ENCODE results near the gene OR8G5.
"Not testable (repeated sequence)": the region's sequence is repeated elsewhere in the genome, so short reads cannot be mapped to it uniquely, and the experiment has no call there.

OR8G5 gene

DNA sequence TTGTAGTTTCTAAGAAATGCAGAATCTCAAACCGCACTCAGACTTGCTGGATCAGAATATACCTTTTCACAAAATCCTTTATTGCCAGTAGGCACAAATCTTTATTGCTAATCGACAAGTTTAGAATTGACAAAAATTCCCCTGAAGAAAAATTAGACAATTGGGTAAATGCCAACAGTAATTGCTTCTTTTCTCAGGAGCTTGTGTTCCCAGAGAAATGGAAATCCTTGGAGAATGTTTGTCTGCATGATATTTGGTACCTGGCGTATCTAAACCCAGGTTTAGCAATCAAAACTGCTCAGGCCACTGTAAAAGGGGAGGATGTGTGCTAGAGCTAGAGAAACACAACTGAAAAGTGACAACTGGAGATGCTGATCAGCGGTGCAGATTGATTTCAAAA, at the start of gene OR8G5:
Gene OR8G5, plus strand, starts transcription at position 301 of the 400 bp plus-strand sequence. CDS start 8,556 bp downstream, outside the sequence.
- no peak for DNase-seq

DNA sequence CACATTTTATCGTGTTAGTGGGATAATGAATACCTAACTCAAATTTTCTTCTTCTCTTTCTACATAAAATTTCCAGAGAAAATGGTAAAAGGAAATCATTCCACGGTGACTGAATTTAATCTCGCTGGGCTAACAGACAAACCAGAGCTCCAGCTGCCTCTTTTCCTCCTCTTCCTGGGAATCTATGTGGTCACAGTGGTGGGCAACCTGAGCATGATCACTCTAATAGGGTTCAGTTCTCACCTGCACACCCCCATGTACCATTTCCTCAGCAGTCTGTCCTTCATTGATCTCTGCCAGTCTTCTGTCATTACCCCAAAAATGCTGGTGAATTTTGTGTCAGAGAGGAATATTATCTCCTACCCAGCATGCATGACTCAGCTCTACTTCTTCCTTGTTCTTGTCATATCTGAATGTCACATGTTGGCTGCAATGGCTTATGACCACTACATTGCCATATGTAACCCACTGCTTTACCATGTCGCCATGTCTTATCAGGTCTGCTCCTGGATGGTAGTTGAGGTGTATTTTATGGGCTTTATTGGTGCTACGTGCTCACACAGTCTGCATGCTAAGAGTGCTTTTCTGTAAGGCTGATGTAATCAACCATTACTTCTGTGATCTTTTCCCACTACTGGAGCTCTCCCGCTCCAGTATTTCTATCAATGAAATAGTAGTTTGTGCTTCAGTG, 48.9 kb upstream of the OR8G5 start:
- DNase-seq: no peak

DNA sequence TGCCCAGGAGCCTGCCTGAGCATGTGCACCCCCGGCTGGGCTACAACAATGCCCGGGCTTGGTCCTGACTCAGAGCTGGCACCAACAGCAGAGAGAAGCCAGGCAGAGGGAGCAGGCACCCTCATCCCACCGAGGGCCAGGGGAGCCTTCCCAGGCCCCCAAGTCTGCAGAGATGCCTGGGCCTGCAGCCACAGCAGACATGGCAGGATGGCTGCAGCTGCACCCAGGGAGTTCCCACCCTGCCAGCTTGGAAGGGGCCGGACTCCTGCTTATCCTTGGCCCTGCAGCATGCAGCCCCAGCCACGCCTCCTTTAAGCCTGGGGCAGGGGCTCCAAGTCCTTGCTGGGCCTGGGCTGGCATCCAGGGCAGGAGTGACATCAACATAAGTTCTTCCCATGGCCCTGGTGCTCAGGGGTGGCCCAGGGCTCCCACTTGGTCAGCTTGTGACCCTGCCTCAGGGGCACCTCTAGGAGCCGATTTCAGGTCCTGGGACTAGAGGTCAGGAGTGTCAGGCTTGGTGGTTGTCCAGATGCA, 46.3 kb upstream of the OR8G5 start:
- no peak for DNase-seq

DNA sequence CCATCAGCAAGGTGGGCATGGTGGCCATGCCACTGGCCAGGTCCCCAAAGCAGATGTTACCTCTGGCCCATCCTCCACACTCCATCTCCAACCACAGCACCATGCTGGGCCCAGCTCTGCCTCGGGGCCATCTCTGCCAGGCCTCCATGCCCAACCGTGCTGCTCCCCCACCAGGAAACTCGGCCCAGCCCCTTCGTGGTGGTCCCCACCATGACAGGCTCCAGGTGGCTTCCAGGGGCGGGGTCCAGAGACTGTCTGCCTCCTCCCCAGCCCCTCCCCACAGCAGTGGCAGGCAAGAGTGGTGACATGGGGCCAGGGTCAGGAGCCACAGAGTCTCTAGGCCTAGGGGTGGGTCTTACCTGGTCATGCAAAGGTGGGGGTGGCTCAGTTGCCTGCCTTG, 45.8 kb upstream of the OR8G5 start:
- DNase-seq: no peak

GRCh38 chr11:124211321-124211720, 44.9 kb upstream of the OR8G5 start:
- DNase-seq: no peak

DNA sequence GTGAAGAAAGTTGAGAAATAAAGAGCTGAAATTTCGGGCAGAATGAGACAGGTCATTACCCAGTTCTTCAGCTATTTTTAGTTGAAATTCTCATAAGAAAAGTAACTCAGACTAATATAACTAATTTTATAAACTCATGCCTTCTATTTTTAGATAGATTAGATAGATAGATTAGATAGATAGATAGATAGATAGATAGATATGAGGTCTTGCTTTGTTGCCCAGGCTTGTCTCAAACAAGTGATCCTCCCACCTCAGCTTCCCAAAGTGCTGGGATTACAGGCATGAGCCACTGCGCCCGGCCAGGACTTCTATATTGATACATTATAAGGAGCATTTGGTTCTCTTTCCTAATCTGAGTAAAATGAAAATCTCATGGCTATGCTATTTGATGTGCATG, 42.1 kb upstream of the OR8G5 start:
- DNase-seq: no peak

- DNase-seq: no peak
Observed at GRCh38 chr11:124219126-124219525, 37.0 kb upstream of the OR8G5 start.

- no peak for DNase-seq
Observed at GRCh38 chr11:124222407-124222806, 33.8 kb upstream of the OR8G5 start.

DNA sequence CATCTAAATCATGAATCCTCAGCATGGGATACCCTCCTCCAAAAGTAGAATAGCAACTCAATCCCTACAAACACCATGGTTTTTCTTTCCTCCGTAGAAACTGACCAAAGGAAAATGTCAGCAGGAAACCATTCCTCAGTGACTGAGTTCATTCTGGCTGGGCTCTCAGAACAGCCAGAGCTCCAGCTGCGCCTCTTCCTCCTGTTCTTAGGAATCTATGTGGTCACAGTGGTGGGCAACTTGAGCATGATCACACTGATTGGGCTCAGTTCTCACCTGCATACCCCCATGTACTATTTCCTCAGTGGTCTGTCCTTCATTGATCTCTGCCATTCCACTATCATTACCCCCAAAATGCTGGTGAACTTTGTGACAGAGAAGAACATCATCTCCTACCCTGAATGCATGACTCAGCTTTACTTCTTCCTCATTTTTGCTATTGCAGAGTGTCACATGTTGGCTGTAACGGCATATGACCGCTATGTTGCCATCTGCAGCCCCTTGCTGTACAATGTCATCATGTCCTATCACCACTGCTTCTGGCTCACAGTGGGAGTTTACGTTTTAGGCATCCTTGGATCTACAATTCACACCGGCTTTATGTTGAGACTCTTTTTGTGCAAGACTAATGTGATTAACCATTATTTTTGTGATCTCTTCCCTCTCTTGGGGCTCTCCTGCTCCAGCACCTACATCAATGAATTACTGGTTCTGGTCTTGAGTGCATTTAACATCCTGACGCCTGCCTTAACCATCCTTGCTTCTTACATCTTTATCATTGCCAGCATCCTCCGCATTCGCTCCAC, 31.4 kb upstream of the OR8G5 start:
- not testable (repeated sequence) for DNase-seq

DNA sequence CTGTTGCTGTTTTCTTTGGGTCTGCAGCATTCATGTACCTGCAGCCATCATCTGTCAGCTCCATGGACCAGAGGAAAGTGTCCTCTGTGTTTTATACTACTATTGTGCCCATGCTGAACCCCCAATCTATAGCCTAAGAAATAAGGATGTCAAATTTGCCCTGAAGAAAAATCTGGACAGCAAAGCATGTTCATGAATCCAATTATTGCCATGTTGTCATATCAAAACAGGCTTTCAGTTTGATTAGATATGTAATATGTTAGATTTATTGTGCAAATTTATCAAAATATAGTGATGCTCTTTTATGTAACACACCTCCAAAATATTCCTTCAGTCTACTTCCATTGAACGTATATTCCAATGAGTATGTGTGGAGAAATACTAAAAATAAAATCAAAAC, 30.7 kb upstream of the OR8G5 start:
- no peak for DNase-seq

DNA sequence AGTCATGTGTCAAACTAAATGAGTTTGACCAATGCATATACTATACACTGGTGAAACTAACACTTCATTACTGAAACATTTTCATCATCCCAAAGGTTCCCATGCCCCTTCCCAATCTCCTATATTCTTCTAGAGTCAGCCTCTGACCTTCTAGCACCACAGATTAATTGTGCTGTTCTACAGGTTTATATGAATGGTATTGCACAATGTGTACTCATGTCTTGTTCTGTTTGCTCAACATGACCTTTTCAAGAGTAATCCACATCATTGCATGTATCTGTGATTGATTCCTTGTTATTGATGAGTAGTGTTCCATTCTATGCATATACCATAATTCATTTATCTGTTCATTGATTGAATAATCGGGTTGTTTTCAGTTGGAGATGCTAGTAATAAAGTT, 22.8 kb upstream of the OR8G5 start:
- no peak for DNase-seq

GRCh38 chr11:124238512-124238911, 17.7 kb upstream of the OR8G5 start:
- DNase-seq: no peak

- no peak for DNase-seq
Observed at GRCh38 chr11:124240621-124241397, 15.4 kb upstream of the OR8G5 start, which contains the start of gene OR8G1. Gene OR8G1, plus strand, starts transcription at chr11:124241095. Its CDS starts 8,581 bp downstream, at chr11:124249676.

DNA sequence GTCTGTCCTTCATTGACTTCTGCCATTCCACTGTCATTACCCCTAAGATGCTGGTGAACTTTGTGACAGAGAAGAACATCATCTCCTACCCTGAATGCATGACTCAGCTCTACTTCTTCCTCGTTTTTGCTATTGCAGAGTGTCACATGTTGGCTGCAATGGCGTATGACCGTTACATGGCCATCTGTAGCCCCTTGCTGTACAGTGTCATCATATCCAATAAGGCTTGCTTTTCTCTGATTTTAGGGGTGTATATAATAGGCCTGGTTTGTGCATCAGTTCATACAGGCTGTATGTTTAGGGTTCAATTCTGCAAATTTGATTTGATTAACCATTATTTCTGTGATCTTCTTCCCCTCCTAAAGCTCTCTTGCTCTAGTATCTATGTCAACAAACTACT, 6.3 kb upstream of the OR8G5 start:
- DNase-seq: not testable (repeated sequence)

GRCh38 chr11:124265041-124265440, 8.9 kb downstream of the OR8G5 start:
- DNase-seq: not testable (repeated sequence)

- not testable (repeated sequence) for DNase-seq
Observed at GRCh38 chr11:124270886-124271285, 14.7 kb downstream of the OR8G5 start.

- DNase-seq: no peak
Observed at GRCh38 chr11:124274000-124274399, 17.8 kb downstream of the OR8G5 start.

GRCh38 chr11:124276081-124276480, 19.9 kb downstream of the OR8G5 start:
- no peak for DNase-seq

DNA sequence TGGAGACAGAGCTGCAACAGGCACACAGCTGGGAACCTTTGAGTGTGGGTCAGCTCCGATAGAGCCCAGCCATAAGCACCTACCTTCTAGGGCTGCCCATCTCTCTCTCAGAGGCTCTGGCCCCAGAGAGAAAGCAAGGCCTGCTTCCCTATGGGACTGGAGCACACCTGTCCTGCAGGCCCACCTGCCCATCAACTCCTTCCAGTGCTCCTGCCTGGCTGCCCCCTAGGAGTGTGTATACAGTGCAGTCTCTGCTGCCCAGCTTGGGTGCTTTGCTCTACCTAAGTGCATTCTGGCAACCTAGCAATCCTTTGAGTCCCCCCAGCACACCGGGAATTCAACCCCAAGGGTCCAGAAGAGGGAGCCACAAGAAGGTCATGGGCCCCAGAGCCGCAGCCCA, 21.0 kb downstream of the OR8G5 start:
- no peak for DNase-seq

GRCh38 chr11:124277804-124278203, 21.6 kb downstream of the OR8G5 start:
- no peak for DNase-seq

- DNase-seq: no peak
Observed at GRCh38 chr11:124278261-124278660, 22.1 kb downstream of the OR8G5 start.

- no peak for DNase-seq
Observed at GRCh38 chr11:124285610-124286344, 29.6 kb downstream of the OR8G5 start.

All from NCI-H1092 (cell line).